HG03139 (cell line): ENCODE measurements around the gene ARID3A.
A peak's percentile ranks its signal among the peaks of the same experiment; 100 is the strongest.

Experiments
- ATAC-seq: cut with Tn5 transposase; IDR thresholded peaks from one replicate; pipeline ENCODE4 v1.9.1; 2021; ENCODE audit not compliant: unreplicated experiment

Gene ARID3A

GRCh38 chr19:911197-912033 is 14.4 kb upstream of the ARID3A start:
- ATAC-seq: no peak

GRCh38 chr19:912181-913079 is 13.4 kb upstream of the ARID3A start:
- ATAC-seq: no peak

GRCh38 chr19:913080-913748 is 12.6 kb upstream of the ARID3A start, which contains the start of gene R3HDM4:
Gene R3HDM4 (minus strand): TSS chr19:913219. CDS start chr19:913157, 62 bp downstream.
- ATAC-seq: no peak

GRCh38 chr19:916645-917322 is 9.1 kb upstream of the ARID3A start:
- no peak for ATAC-seq

GRCh38 chr19:917323-918151 is 8.3 kb upstream of the ARID3A start, which contains the start of gene KISS1R:
Gene KISS1R (plus strand): TSS chr19:917333. CDS start chr19:917503, 170 bp downstream.
- ATAC-seq: no peak

GRCh38 chr19:918152-918437 is 7.7 kb upstream of the ARID3A start:
- no peak for ATAC-seq

- no peak for ATAC-seq
These were observed 7.2 kb upstream of the ARID3A start for GRCh38 chr19:918481-919198.

GRCh38 chr19:919199-920050 is 6.4 kb upstream of the ARID3A start:
- ATAC-seq: no peak

- ATAC-seq: no peak
These were observed 5.6 kb upstream of the ARID3A start for GRCh38 chr19:920051-920864.

GRCh38 chr19:924553-925086 is 1.2 kb upstream of the ARID3A start:
- ATAC-seq: no peak

- ATAC-seq: peak; percentile 2
These were observed 729 bp upstream of the ARID3A start for GRCh38 chr19:925087-925525.

GRCh38 chr19:926323-926588 is 421 bp downstream of the ARID3A start:
- ATAC-seq: no peak

GRCh38 chr19:926589-927350 is 935 bp downstream of the ARID3A start:
- ATAC-seq: no peak

GRCh38 chr19:927351-927779 is 1.5 kb downstream of the ARID3A start:
- no peak for ATAC-seq

GRCh38 chr19:927780-928401 is 2.1 kb downstream of the ARID3A start:
- no peak for ATAC-seq

- ATAC-seq: no peak
These were observed 2.8 kb downstream of the ARID3A start for GRCh38 chr19:928471-929202.
